ENCODE results near the gene DDX10.

DNA sequence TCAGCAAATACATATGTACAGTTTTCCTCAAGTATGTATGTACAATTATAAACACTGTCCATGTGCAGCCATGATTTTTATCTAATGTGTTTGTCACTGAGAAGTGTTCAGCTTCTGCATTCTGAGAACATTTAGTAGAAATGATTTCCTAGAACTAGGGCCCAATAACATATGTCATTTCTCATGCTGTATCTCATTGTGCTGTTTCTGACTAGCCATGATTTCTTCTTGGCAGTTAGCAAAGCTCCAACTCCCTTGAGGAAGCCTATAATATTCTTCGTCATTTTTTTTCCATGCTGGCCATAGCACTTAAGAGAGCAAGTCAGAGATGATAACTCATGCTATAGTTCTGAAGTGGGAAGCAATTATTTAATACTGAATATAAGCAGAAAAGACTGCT lies 187.8 kb downstream of the DDX10 start:
- TF ChIP-seq, protein P1, sequence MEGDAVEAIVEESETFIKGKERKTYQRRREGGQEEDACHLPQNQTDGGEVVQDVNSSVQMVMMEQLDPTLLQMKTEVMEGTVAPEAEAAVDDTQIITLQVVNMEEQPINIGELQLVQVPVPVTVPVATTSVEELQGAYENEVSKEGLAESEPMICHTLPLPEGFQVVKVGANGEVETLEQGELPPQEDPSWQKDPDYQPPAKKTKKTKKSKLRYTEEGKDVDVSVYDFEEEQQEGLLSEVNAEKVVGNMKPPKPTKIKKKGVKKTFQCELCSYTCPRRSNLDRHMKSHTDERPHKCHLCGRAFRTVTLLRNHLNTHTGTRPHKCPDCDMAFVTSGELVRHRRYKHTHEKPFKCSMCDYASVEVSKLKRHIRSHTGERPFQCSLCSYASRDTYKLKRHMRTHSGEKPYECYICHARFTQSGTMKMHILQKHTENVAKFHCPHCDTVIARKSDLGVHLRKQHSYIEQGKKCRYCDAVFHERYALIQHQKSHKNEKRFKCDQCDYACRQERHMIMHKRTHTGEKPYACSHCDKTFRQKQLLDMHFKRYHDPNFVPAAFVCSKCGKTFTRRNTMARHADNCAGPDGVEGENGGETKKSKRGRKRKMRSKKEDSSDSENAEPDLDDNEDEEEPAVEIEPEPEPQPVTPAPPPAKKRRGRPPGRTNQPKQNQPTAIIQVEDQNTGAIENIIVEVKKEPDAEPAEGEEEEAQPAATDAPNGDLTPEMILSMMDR (IDR thresholded peaks at IDR 0.05; ENCODE audit: insufficient read depth, low read depth, low read length): no peak
- TF ChIP-seq EZH2 (IDR thresholded peaks at IDR 0.05; ENCODE audit: insufficient read depth, low read length): no peak
